Glutamatergic neuron (in vitro differentiated cells): Measurements from ENCODE around the gene PITX1. TPM values are rescaled to one million over a fixed set of nuclear protein-coding genes. Genes with fewer than 3 reads are reported as not detected.

Experiments used
- DNase-seq: peaks from one replicate; pipeline ENCODE4 v3.0.0; 2022
- H3K27ac Mint-ChIP-seq: one replicate; pipeline ENCODE4 v1.8.0; 2020; ENCODE audit warnings: mild to moderate bottlenecking, mixed read lengths, inconsistent platforms; ENCODE audit not compliant: unreplicated experiment
- H3K27me3 Mint-ChIP-seq: one replicate; pipeline ENCODE4 v1.8.0; 2020; ENCODE audit warnings: mild to moderate bottlenecking, moderate library complexity, mixed read lengths, inconsistent platforms; ENCODE audit not compliant: unreplicated experiment
- H3K36me3 Mint-ChIP-seq: one replicate; pipeline ENCODE4 v1.8.0; 2020; ENCODE audit warnings: mild to moderate bottlenecking, mixed read lengths, inconsistent platforms; ENCODE audit not compliant: unreplicated experiment
- H3K4me1 Mint-ChIP-seq: one replicate; pipeline ENCODE4 v1.8.0; 2020; ENCODE audit warnings: mild to moderate bottlenecking, low read depth, mixed read lengths, inconsistent platforms; ENCODE audit not compliant: unreplicated experiment
- H3K4me3 Mint-ChIP-seq: one replicate; pipeline ENCODE4 v1.8.0; 2020; ENCODE audit warnings: mild to moderate bottlenecking, mixed read lengths, inconsistent platforms; ENCODE audit not compliant: unreplicated experiment
- H3K9me3 Mint-ChIP-seq: one replicate; pipeline ENCODE4 v1.8.0; 2020; ENCODE audit warnings: mild to moderate bottlenecking, moderate library complexity, mixed read lengths, inconsistent platforms; ENCODE audit not compliant: unreplicated experiment
- CTCF ChIP-seq: fragments of 200-600 bp; sonication (generic); IDR thresholded peaks from one replicate; pipeline ENCODE4 v1.5.0; 2021; ENCODE audit not compliant: partially characterized antibody, unreplicated experiment
- total RNA-seq: library from RNA; stranded (reverse); fragmentation: NEBNext Ultra II Directional; extraction: Animal tissue kit (Norgen Biotek cat#: 25700); gene quantifications from one replicate; pipeline ENCODE4 v1.2.1, GENCODE V29; 2021; ENCODE audit not compliant: unreplicated experiment

The PITX1 gene
- total RNA-seq, 1 donor from 2014 or later = 0.76 TPM

DNA sequence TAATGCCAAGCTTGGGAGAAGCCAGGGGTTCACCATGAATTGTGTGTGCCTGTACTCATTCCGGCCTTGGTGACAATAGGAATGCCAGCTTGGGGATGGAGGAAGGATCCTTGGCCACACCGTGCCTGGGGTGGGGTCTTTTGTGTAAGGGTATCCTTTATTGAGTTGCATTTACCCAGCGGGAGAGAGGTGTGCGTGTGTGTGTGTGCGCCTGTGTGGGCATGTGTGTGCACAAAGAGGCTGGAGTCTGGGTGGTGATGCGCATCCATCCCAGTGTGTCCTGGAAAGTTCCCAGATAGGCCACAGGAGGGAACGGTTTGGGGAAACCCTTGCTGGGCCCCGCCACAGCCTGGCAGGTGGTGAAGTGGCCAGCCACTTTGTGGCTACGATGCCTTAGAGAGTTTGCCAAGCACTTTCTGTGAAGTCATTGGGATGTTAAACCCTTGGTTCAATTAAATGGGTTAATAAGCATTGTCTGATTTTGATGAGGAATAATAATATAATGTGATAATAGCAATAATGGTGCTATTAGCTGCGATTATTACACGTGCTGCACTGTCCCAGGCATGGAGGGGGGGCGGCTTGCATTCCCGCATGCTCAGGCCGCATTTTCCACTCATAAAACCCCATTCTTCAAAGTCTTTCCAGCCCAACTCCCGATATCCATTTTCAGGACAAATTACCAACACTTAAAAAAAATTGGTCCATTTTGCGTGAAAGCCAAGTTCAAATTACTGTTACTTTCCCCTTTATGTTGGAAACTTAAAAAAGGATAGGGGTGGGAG is 13.7 kb downstream of the PITX1 start:
- Mint-ChIP-seq H3K4me3 (no peak overlapping the region), H3K27ac (no peak overlapping the region), H3K36me3 (no peaks in the 10 kb centered on the region), H3K27me3 (peaks cover 5% of the 10 kb centered on the region), H3K9me3 (no peaks in the 10 kb centered on the region), H3K4me1 (no peaks in the 10 kb centered on the region)
- no peak for TF ChIP-seq CTCF
- DNase-seq = peak; percentile 16

GRCh38 chr5:135019314-135019713 is 14.7 kb downstream of the PITX1 start:
- no peaks in the 10 kb centered on the region for H3K36me3 Mint-ChIP-seq
- no peak overlapping the region for H3K4me3 Mint-ChIP-seq
- no peak for TF ChIP-seq CTCF
- H3K4me1 Mint-ChIP-seq = peaks cover 3% of the 10 kb centered on the region
- no peaks in the 10 kb centered on the region for H3K9me3 Mint-ChIP-seq
- DNase-seq = peak; percentile 5
- peaks cover 4% of the 10 kb centered on the region for H3K27me3 Mint-ChIP-seq
- no peak overlapping the region for H3K27ac Mint-ChIP-seq

- DNase-seq = peak; percentile 1
- Mint-ChIP-seq H3K4me1 (peaks cover 6% of the 10 kb centered on the region), H3K9me3 (no peaks in the 10 kb centered on the region), H3K4me3 (no peak overlapping the region), H3K27me3 (peaks cover 4% of the 10 kb centered on the region), H3K36me3 (no peaks in the 10 kb centered on the region), H3K27ac (no peak overlapping the region)
- TF ChIP-seq CTCF = no peak
These were observed 15.6 kb downstream of the PITX1 start for GRCh38 chr5:135018457-135018856.

DNA sequence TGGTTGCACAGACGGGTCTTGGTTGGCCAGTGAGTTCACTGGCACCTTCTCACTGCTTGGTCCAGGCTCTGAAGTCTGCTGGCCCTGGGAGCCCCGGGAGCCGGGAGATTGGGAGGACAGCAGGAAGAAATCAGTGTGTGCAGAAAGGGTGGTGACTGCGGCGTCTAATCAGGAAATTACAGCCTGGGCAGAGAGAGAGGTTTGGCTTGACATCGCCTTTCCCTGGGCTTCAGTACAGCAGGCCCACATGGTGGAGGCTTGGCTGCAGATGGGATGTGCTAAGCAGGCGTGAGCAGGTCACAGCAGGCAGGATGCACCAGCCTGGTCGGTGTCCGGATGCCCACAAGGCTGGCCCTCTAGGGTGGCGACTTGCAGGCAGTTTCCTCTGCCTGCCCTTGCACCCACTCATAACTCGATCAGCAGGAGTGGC is 17.2 kb downstream of the PITX1 start:
- H3K4me1 Mint-ChIP-seq = peaks cover 6% of the 10 kb centered on the region
- TF ChIP-seq CTCF = no peak
- peaks cover 1% of the 10 kb centered on the region for H3K27me3 Mint-ChIP-seq
- H3K36me3 Mint-ChIP-seq = no peaks in the 10 kb centered on the region
- peak; percentile 19 for DNase-seq
- H3K4me3 Mint-ChIP-seq = no peak overlapping the region
- H3K27ac Mint-ChIP-seq = no peak overlapping the region
- no peaks in the 10 kb centered on the region for H3K9me3 Mint-ChIP-seq

DNA sequence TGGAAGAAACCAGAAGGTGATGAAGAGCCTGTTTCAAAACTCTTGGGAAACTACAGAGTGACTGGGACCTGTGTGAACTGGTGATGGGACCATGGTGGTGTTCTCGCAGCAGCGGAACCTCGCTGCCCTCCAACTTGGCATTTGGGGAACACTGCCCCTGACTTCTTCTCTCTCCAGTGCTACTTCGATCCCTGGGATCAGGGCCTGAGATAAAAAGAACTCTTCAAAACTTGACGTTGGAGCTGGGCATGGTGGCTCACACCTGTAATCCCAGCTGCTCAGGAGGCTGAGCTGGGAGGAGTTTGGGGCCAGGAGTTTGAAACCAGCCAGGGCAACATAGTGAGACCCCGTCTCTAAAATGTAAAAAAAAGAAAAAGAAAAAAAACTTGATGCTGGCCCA is 18.1 kb downstream of the PITX1 start:
- no peak for DNase-seq
- H3K27me3 Mint-ChIP-seq = peaks cover 3% of the 10 kb centered on the region
- H3K4me3 Mint-ChIP-seq = no peak overlapping the region
- no peak for TF ChIP-seq CTCF
- H3K4me1 Mint-ChIP-seq = peaks cover 6% of the 10 kb centered on the region
- H3K9me3 Mint-ChIP-seq = no peaks in the 10 kb centered on the region
- no peaks in the 10 kb centered on the region for H3K36me3 Mint-ChIP-seq
- no peak overlapping the region for H3K27ac Mint-ChIP-seq
